ENCODE measurements around the gene KAT2A.
A peak's percentile ranks its signal among the peaks of the same experiment; 100 is the strongest.

KAT2A gene

GRCh38 chr17:42113293-42114069 lies 7.7 kb downstream of the KAT2A start:
- Mint-ChIP-seq H3K4me1 (peaks cover 40 to 58% of the 10 kb centered on the region in 2 donors), H3K4me3 (no peak overlapping the region), H3K36me3 (peaks cover 43 to 67% of the 10 kb centered on the region in 2 donors), H3K9me3 (no peaks in the 10 kb centered on the region), H3K27ac (peak overlapping the region; percentile 97), H3K27me3 (no peaks in the 10 kb centered on the region)
- ATAC-seq (replicated peaks) (no peak), DNase-seq (no peak)

- peaks cover 42 to 63% of the 10 kb centered on the region in 2 donors for H3K4me1 Mint-ChIP-seq
Observed at GRCh38 chr17:42112552-42113176, 8.5 kb downstream of the KAT2A start, which contains the start of gene DHX58. DHX58 (minus strand) TSS chr17:42112714; CDS start chr17:42111892, 822 bp downstream.

GRCh38 chr17:42111871-42112551 lies 9.2 kb downstream of the KAT2A start:
- ATAC-seq (replicated peaks) (peak; percentile 6 to 16), DNase-seq (no peak)
- Mint-ChIP-seq H3K9me3 (no peaks in the 10 kb centered on the region), H3K27me3 (no peaks in the 10 kb centered on the region), H3K36me3 (peaks cover 35 to 57% of the 10 kb centered on the region in 2 donors), H3K4me1 (peaks cover 41 to 62% of the 10 kb centered on the region in 2 donors), H3K27ac (peak overlapping the region; percentile 97), H3K4me3 (peak overlapping the region; percentile 84 to 90)

More at GRCh38 chr17:42112552-42113176, 8.5 kb downstream of the KAT2A start, which contains the start of gene DHX58:
- Mint-ChIP-seq H3K9me3 (no peaks in the 10 kb centered on the region), H3K27ac (peak within 1 kb of the TSS; percentile 97), H3K4me3 (peak within 1 kb of the TSS; percentile 84 to 90), H3K27me3 (no peaks in the 10 kb centered on the region), H3K36me3 (peaks cover 41 to 63% of the 10 kb centered on the region in 2 donors)
- DNase-seq (peak; percentile 77), ATAC-seq (replicated peaks) (peak; percentile 86 to 87)

- ATAC-seq (replicated peaks) (no peak), DNase-seq (no peak)
- Mint-ChIP-seq H3K27me3 (no peaks in the 10 kb centered on the region), H3K9me3 (no peaks in the 10 kb centered on the region), H3K4me3 (peak overlapping the region; percentile 13 to 51), H3K27ac (peak overlapping the region; percentile 59), H3K36me3 (peaks cover 31 to 55% of the 10 kb centered on the region in 2 donors), H3K4me1 (peaks cover 38 to 55% of the 10 kb centered on the region in 2 donors)
Observed at GRCh38 chr17:42111265-42111636, 9.9 kb downstream of the KAT2A start.

- Mint-ChIP-seq H3K4me1 (peaks cover 35 to 48% of the 10 kb centered on the region in 2 donors), H3K27me3 (no peaks in the 10 kb centered on the region), H3K27ac (peak overlapping the region; percentile 69), H3K4me3 (peak overlapping the region in 1 of 2 donors; percentile 17), H3K36me3 (peaks cover 29 to 55% of the 10 kb centered on the region in 2 donors), H3K9me3 (no peaks in the 10 kb centered on the region)
- ATAC-seq (replicated peaks) (no peak), DNase-seq (no peak)
Observed at GRCh38 chr17:42110301-42111264, 10.6 kb downstream of the KAT2A start.

- ATAC-seq (replicated peaks) (no peak), DNase-seq (no peak)
- Mint-ChIP-seq H3K27ac (no peak overlapping the region), H3K27me3 (no peaks in the 10 kb centered on the region), H3K4me3 (no peak overlapping the region), H3K9me3 (no peaks in the 10 kb centered on the region), H3K36me3 (peaks cover 22 to 49% of the 10 kb centered on the region in 2 donors), H3K4me1 (peaks cover 32 to 45% of the 10 kb centered on the region in 2 donors)
Observed at GRCh38 chr17:42109086-42109485, 12.1 kb downstream of the KAT2A start.

GRCh38 chr17:42107597-42108576 lies 13.3 kb downstream of the KAT2A start:
- Mint-ChIP-seq H3K36me3 (peaks cover 20 to 48% of the 10 kb centered on the region in 2 donors), H3K9me3 (no peaks in the 10 kb centered on the region), H3K27ac (no peak overlapping the region), H3K4me3 (peak overlapping the region; percentile 67 to 73), H3K4me1 (peaks cover 32 to 39% of the 10 kb centered on the region in 2 donors), H3K27me3 (no peaks in the 10 kb centered on the region)
- DNase-seq (peak; percentile 79), ATAC-seq (replicated peaks) (peak; percentile 80 to 89)

- peak overlapping the region in 1 of 2 donors; percentile 73 for H3K4me3 Mint-ChIP-seq
- no peaks in the 10 kb centered on the region for H3K27me3 Mint-ChIP-seq
- H3K4me1 Mint-ChIP-seq = peaks cover 31% of the 10 kb centered on the region in 2 donors
- peaks cover 20 to 55% of the 10 kb centered on the region in 2 donors for H3K36me3 Mint-ChIP-seq
- H3K27ac Mint-ChIP-seq = no peak overlapping the region
- no peak for DNase-seq
- no peaks in the 10 kb centered on the region for H3K9me3 Mint-ChIP-seq
- ATAC-seq (replicated peaks) = no peak
Observed at GRCh38 chr17:42107124-42107523, 14.0 kb downstream of the KAT2A start.

- Mint-ChIP-seq H3K36me3 (peaks cover 22 to 56% of the 10 kb centered on the region in 2 donors), H3K4me1 (peaks cover 26 to 27% of the 10 kb centered on the region in 2 donors), H3K27ac (no peak overlapping the region), H3K9me3 (no peaks in the 10 kb centered on the region), H3K4me3 (peak overlapping the region in 1 of 2 donors; percentile 23), H3K27me3 (no peaks in the 10 kb centered on the region)
- ATAC-seq (replicated peaks) (no peak), DNase-seq (no peak)
Observed at GRCh38 chr17:42106009-42106408, 15.2 kb downstream of the KAT2A start.

- DNase-seq = no peak
- Mint-ChIP-seq H3K36me3 (peaks cover 22 to 46% of the 10 kb centered on the region in 2 donors), H3K27me3 (no peaks in the 10 kb centered on the region), H3K27ac (no peak overlapping the region), H3K4me1 (peaks cover 22 to 24% of the 10 kb centered on the region in 2 donors), H3K9me3 (no peaks in the 10 kb centered on the region), H3K4me3 (no peak overlapping the region)
- no peak for ATAC-seq (replicated peaks)
Observed at GRCh38 chr17:42104264-42104663, 16.9 kb downstream of the KAT2A start.

- no peak overlapping the region for H3K4me3 Mint-ChIP-seq
- no peak for ATAC-seq (replicated peaks)
- no peak overlapping the region for H3K27ac Mint-ChIP-seq
- H3K9me3 Mint-ChIP-seq = no peaks in the 10 kb centered on the region
- H3K36me3 Mint-ChIP-seq = peaks cover 22 to 38% of the 10 kb centered on the region in 2 donors
- H3K4me1 Mint-ChIP-seq = peaks cover 16 to 19% of the 10 kb centered on the region in 2 donors
- no peak for DNase-seq
- H3K27me3 Mint-ChIP-seq = no peaks in the 10 kb centered on the region
Observed at GRCh38 chr17:42103221-42103954, 17.8 kb downstream of the KAT2A start.
